ENCODE results near the gene SLC45A2. TPM values are rescaled to one million over a fixed set of nuclear protein-coding genes. Genes with fewer than 3 reads are reported as not detected.

SLC45A2 gene
- total RNA-seq, 1 experiment from 2014 or later: not detected

GRCh38 chr5:34017254-34017653, 32.8 kb upstream of the SLC45A2 start:
- in situ Hi-C loops (cut with HindIII; ENCODE audit: low pct_unique_long_range_greater_than_20kb, low sequenced_read_pairs) (no loop called here), intact Hi-C loops (cut with micrococcal nuclease; ENCODE audit: unreplicated experiment) (no loop called here)
- Histone ChIP-seq H3K4me3 (ENCODE audit: low read depth in 2 of 2, low read length in 2 of 2) (no peak overlapping the region), H3K27ac (ENCODE audit: low read length) (no peak overlapping the region), H3K27me3 (ENCODE audit: control insufficient read depth, insufficient read depth, low read length) (no peaks in the 10 kb centered on the region), H3K4me1 (ENCODE audit: control insufficient read depth, insufficient read depth, low read length) (no peaks in the 10 kb centered on the region), H3K36me3 (ENCODE audit: control insufficient read depth, insufficient read depth, low read length) (no peaks in the 10 kb centered on the region), H3K9me3 (ENCODE audit: control insufficient read depth, insufficient read depth, low read depth, low read length) (no peaks in the 10 kb centered on the region)
- BruUV-seq (replicated peaks): no TSS peak
- ATAC-seq (no peak), DNase-seq (ENCODE audit: low read depth, low spot score) (no peak)
- TF ChIP-seq SIN3A (IDR thresholded peaks at IDR 0.05; ENCODE audit: borderline replicate concordance, insufficient read depth, low read depth, low read length) (no peak), CTCF (IDR thresholded peaks at IDR 0.05) (no peak), TCF7L2 (IDR thresholded peaks at IDR 0.05; ENCODE audit: low read depth, low read length) (no peak), POLR2AphosphoS5 (IDR thresholded peaks at IDR 0.05; ENCODE audit: low read depth, low read length) (no peak), REST (IDR thresholded peaks at IDR 0.05; ENCODE audit: insufficient read depth in 1 of 2, low read depth in 2 of 2, low read length in 1 of 2) (no peak)
- ChIA-PET POLR2A (no interaction called here), CTCF (no interaction called here)

GRCh38 chr5:34016750-34017149, 32.3 kb upstream of the SLC45A2 start:
- intact Hi-C loops (cut with micrococcal nuclease; ENCODE audit: unreplicated experiment) (no loop called here), in situ Hi-C loops (cut with HindIII; ENCODE audit: low pct_unique_long_range_greater_than_20kb, low sequenced_read_pairs) (no loop called here)
- H3K4me1 ChIP-seq (ENCODE audit: control insufficient read depth, insufficient read depth, low read length): no peaks in the 10 kb centered on the region
- no peak overlapping the region for H3K4me3 ChIP-seq (ENCODE audit: low read depth in 2 of 2, low read length in 2 of 2)
- ChIA-PET POLR2A (no interaction called here), CTCF (no interaction called here)
- H3K36me3 ChIP-seq (ENCODE audit: control insufficient read depth, insufficient read depth, low read length): no peaks in the 10 kb centered on the region
- ATAC-seq (no peak), DNase-seq (ENCODE audit: low read depth, low spot score) (no peak)
- no TSS peak for BruUV-seq (replicated peaks)
- H3K27ac ChIP-seq (ENCODE audit: low read length): no peak overlapping the region
- H3K27me3 ChIP-seq (ENCODE audit: control insufficient read depth, insufficient read depth, low read length): no peaks in the 10 kb centered on the region
- TF ChIP-seq CTCF (IDR thresholded peaks at IDR 0.05) (no peak), REST (IDR thresholded peaks at IDR 0.05; ENCODE audit: insufficient read depth in 1 of 2, low read depth in 2 of 2, low read length in 1 of 2) (no peak), TCF7L2 (IDR thresholded peaks at IDR 0.05; ENCODE audit: low read depth, low read length) (no peak), POLR2AphosphoS5 (IDR thresholded peaks at IDR 0.05; ENCODE audit: low read depth, low read length) (no peak), SIN3A (IDR thresholded peaks at IDR 0.05; ENCODE audit: borderline replicate concordance, insufficient read depth, low read depth, low read length) (no peak)
- H3K9me3 ChIP-seq (ENCODE audit: control insufficient read depth, insufficient read depth, low read depth, low read length): no peaks in the 10 kb centered on the region

All from Panc1 (cell line).